PC-9 (cell line): ENCODE measurements around the gene TTC4.

Experiments used
- EZH2 ChIP-seq: fragments of 200-600 bp; sonication (generic); IDR thresholded peaks from 2 replicates; pipeline ENCODE4 v1.8.0; 2017; ENCODE audit warnings: antibody characterized with exemption, low read depth
- TF ChIP-seq, protein P1 (sequence below): fragments of 200-600 bp; sonication (generic); conservative IDR thresholded peaks from 2 replicates; pipeline ENCODE4 v1.6.1; 2017; ENCODE audit warnings: mixed run types, antibody characterized with exemption, mild to moderate bottlenecking, moderate library complexity

DNA sequence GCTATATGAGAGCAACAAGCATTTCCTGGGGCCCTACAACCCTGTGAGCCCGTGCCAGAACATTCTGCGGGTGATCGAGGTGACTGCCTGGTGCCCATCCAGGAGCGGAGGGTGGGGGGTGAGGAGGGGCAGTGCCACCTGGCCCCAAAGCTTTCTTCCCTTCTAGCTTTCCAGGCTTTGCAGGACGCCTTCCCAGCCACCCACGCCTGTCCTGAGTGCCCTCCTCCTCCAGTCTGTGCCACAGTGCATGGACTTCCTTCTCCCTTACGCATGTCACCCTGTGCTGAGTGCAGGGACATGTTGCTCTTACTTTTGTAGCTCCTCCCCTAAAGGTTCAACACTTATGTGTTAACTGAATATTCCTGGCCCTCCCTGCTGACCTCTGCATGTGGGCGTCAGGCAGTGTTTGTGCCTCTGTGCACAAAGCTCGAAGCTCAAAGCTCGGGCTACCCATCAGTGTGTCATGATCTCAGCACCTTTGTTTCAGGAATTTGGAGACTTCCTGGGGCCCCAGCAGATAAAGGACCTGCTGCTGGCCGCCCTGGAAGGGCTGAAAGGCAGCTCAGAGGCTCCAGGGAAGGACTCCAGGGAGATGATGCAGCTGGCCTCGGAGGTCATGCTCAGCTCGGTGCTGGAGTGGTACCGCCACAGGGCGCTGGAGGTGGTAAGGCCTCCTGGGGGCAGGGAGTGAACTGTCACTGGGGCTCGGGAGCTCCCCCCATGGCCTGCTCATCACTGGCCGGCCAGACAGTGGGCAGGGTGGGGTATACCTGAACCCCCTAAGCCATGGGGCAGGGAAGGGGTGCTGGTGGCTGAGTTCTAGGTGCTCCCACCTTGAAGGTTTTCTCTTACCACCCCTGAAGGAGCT lies 36.7 kb upstream of the TTC4 start:
- TF ChIP-seq EZH2, result no peak
- TF ChIP-seq, protein P1, sequence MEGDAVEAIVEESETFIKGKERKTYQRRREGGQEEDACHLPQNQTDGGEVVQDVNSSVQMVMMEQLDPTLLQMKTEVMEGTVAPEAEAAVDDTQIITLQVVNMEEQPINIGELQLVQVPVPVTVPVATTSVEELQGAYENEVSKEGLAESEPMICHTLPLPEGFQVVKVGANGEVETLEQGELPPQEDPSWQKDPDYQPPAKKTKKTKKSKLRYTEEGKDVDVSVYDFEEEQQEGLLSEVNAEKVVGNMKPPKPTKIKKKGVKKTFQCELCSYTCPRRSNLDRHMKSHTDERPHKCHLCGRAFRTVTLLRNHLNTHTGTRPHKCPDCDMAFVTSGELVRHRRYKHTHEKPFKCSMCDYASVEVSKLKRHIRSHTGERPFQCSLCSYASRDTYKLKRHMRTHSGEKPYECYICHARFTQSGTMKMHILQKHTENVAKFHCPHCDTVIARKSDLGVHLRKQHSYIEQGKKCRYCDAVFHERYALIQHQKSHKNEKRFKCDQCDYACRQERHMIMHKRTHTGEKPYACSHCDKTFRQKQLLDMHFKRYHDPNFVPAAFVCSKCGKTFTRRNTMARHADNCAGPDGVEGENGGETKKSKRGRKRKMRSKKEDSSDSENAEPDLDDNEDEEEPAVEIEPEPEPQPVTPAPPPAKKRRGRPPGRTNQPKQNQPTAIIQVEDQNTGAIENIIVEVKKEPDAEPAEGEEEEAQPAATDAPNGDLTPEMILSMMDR, result no peak
